ENCODE measurements around the gene SLC26A1. TPM values are rescaled to one million over a fixed set of nuclear protein-coding genes. Genes with fewer than 3 reads are reported as not detected.

SLC26A1 gene
- total RNA-seq, 4 donors from 2014 or later, result 0.15 to 0.61 (median 0.19) TPM; not detected in 1

- H3K4me3 ChIP-seq (ENCODE audit: low read depth, poor library complexity, severe bottlenecking), result no peak overlapping the region
- TF ChIP-seq POLR2A (IDR thresholded peaks at IDR 0.05) (no peak), CTCF (IDR thresholded peaks at IDR 0.05) (no peak)
- 83% methylated on average over 8 of the region's 8 CpGs for WGBS, 2 donors
- peak in 1 of 2 donors; percentile 74 for DNase-seq (ENCODE audit: low spot score in 2 of 2)
- intact Hi-C loops (cut with DNase I; ENCODE audit: low total_unique reads), result no loop called here
Measured at GRCh38 chr4:957231-957580, 36.0 kb downstream of the SLC26A1 start.

DNA sequence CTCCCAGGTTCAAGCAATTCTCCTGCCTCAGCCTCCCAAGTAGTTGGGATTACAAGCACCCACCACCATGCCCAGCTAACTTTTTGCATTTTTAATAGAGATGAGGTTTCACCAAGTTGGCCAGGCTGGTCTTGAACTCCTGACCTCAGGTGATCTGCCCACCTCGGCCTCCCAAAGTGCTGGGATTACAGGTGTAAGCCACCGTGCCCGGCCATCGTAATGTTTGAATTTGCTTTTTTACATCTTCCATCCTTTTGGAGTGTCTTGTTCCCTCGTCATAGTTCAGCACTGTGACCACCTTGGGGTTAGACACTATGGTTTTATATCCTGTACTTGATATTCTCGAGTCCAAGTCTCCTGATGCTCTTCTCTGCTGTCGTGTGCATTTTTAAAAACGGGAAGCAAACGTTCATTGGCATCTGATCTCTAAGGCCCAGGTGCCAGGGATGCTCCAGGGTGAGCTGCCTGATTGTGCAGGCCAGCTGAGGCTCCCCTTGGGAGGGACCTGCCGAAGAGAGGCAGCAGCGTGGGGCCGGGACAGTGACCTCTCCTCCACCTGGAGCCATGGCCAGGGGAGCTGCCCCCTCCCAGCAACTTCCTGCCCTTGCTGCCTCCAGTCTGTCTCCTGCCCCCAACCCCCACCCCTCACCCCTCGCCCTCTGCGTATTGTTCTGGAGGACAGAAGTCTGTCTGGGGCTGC, 36.5 kb downstream of the SLC26A1 start:
- TF ChIP-seq POLR2A (IDR thresholded peaks at IDR 0.05) (no peak), CTCF (IDR thresholded peaks at IDR 0.05) (no peak)
- intact Hi-C loops (cut with DNase I; ENCODE audit: low total_unique reads), result no loop called here
- 78 to 83% methylated on average over 14 of the region's 14 CpGs for WGBS, 2 donors
- peak in 1 of 2 donors; percentile 58 for DNase-seq (ENCODE audit: low spot score in 2 of 2)
- H3K4me3 ChIP-seq (ENCODE audit: low read depth, poor library complexity, severe bottlenecking), result no peak overlapping the region

GRCh38 chr4:955931-956381, 37.2 kb downstream of the SLC26A1 start:
- peak in 1 of 2 donors; percentile 82 for DNase-seq (ENCODE audit: low spot score in 2 of 2)

GRCh38 chr4:955161-955921, 37.9 kb downstream of the SLC26A1 start:
- DNase-seq (ENCODE audit: low spot score in 2 of 2), result peak in 1 of 2 donors; percentile 76
- 93 to 94% methylated on average over 21 to 33 of the region's 33 CpGs for WGBS, 2 donors
- intact Hi-C loops (cut with DNase I; ENCODE audit: low total_unique reads), result no loop called here
- TF ChIP-seq CTCF (IDR thresholded peaks at IDR 0.05) (no peak), POLR2A (IDR thresholded peaks at IDR 0.05) (no peak)
- no peak overlapping the region for H3K4me3 ChIP-seq (ENCODE audit: low read depth, poor library complexity, severe bottlenecking)

More at GRCh38 chr4:955931-956381, 37.2 kb downstream of the SLC26A1 start:
- WGBS, 2 donors, result 78% methylated on average over 12 of the region's 12 CpGs
- intact Hi-C loops (cut with DNase I; ENCODE audit: low total_unique reads), result no loop called here
- TF ChIP-seq POLR2A (IDR thresholded peaks at IDR 0.05) (no peak), CTCF (IDR thresholded peaks at IDR 0.05) (no peak)
- no peak overlapping the region for H3K4me3 ChIP-seq (ENCODE audit: low read depth, poor library complexity, severe bottlenecking)

DNA sequence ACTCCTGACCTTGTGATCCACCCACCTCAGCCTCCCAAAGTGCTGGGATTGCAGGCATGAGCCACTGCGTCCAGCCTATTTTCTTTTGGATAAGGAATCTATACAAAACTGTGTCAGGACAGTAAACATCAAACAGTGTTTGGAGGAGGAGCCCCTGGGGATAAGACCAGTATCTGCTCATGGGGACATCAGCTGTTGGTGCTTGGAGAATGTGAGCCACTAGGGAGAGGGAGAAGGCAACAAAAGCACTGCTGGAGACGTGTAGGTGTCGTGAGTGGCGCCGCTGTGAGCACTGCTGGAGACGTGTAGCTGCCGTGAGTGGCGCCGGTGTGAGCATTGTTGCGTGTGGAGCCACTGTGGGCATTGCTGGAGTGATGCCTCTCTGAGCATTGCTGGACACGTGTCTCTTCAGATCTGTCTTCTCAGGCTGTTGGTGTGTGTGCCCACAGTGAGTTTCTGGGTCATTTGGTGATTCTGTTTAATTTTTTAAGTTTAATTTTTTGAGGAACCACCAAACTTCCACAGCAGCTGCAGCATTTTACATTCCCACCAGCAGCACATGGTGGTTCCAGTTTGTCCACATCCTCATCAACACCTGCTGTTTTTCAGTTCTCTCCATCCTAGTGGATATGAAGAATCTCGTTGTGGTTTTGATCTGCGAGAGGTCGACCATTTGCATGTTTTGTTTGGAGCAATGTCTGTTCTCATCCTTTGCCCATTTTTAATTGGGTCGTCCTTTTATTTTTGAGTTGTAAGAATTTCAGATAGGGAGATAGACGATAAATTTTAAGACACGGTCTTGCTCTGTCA, 38.8 kb downstream of the SLC26A1 start:
- intact Hi-C loops (cut with DNase I; ENCODE audit: low total_unique reads), result no loop called here
- peak in 1 of 2 donors; percentile 45 for DNase-seq (ENCODE audit: low spot score in 2 of 2)
- no peak overlapping the region for H3K4me3 ChIP-seq (ENCODE audit: low read depth, poor library complexity, severe bottlenecking)
- 90 to 95% methylated on average over 17 of the region's 17 CpGs for WGBS, 2 donors
- TF ChIP-seq CTCF (IDR thresholded peaks at IDR 0.05) (no peak), POLR2A (IDR thresholded peaks at IDR 0.05) (no peak)

Data from lower leg skin (tissue), 4 donors.